ENCODE measurements around the gene PPP1R11. TPM values are rescaled to one million over a fixed set of nuclear protein-coding genes. Genes with fewer than 3 reads are reported as not detected.

PPP1R11 gene
- total and polyA plus RNA-seq, 9 of the 15 experiments (the other 6 are each of a cell fraction or from before 2014, with no cell fraction given): 17.8 to 94.8 (median 44.6) TPM

GRCh38 chr6:30104661-30105060 lies 37.7 kb downstream of the PPP1R11 start:
- no peak for FAIRE-seq
- intact Hi-C loops (cut with micrococcal nuclease): loop anchor here (5.0 to 10.0 kb wide), 2 partner anchors 260 to 293 kb away; no protein-coding TSS in a partner anchor
- 32% methylated on average over 2 of the region's 2 CpGs for WGBS (ENCODE audit: insufficient coverage, low coverage, missing lambda C conversion rate)

More at GRCh38 chr6:30104661-30105060, 37.7 kb downstream of the PPP1R11 start:
- Histone ChIP-seq H3K36me3 (ENCODE audit: control insufficient read depth, insufficient read depth, low read length) (no peaks in the 10 kb centered on the region), H2AFZ (ENCODE audit: low read depth, low read length) (no peak overlapping the region), H3K27me3 (ENCODE audit: control insufficient read depth in 2 of 2, insufficient read depth in 2 of 2, low read length in 2 of 2) (peaks cover 21 to 34% of the 10 kb centered on the region in 2 experiments), H3K4me2 (ENCODE audit: insufficient read depth, low read length) (no peak overlapping the region), H3K79me2 (ENCODE audit: control insufficient read depth, insufficient read depth, low read length) (no peaks in the 10 kb centered on the region), H3K9ac (ENCODE audit: insufficient read depth in 1 of 2, low read depth in 2 of 2, low read length in 2 of 2) (no peak overlapping the region), H4K20me1 (replicated peaks; ENCODE audit: control insufficient read depth, insufficient read depth, low read length) (no peaks in the 10 kb centered on the region), H3K4me1 (replicated peaks in 1 of 2; ENCODE audit: control insufficient read depth in 2 of 2, insufficient read depth in 2 of 2, low read length in 2 of 2) (peaks cover 22 to 28% of the 10 kb centered on the region in 2 experiments), H3K9me1 (ENCODE audit: control insufficient read depth, insufficient read depth, low read length) (no peaks in the 10 kb centered on the region), H3K4me3 (no peak overlapping the region), H3K9me3 (replicated peaks; ENCODE audit: control insufficient read depth, insufficient read depth, low read depth, low read length) (no peaks in the 10 kb centered on the region), H3K27ac (ENCODE audit: extremely low read depth, low read depth, low read length) (no peak overlapping the region)
- in situ Hi-C loops (cut with MboI): no loop called here
- CTCF ChIA-PET (ENCODE audit: low intra/inter-chr PET ratio): interaction anchor here (1.5 to 4.2 kb wide), 2 partner anchors 26 to 66 kb away, joined by 3 to 66 read pairs; no protein-coding TSS in a partner anchor
- DNase-seq (ENCODE audit: extremely low read depth in 1 of 4, low spot score in 3 of 4) (no peak), ATAC-seq (no peak)
- BruUV-seq (replicated peaks): no TSS peak
- POLR2A ChIA-PET: interaction anchor here (1.3 kb wide), 1 partner anchor 140 kb away, joined by 5 read pairs; no protein-coding TSS in a partner anchor
- peak in 2 of 3 experiments; percentile 8 to 20; a peak in 1 of 6 replicates for TF ChIP-seq CTCF (IDR thresholded peaks at IDR 0.05 in 2 of 3, conservative IDR thresholded peaks at IDR 0.05 in 1 of 3; ENCODE audit: insufficient read depth in 2 of 3, low read depth in 1 of 3, low read length in 3 of 3)
- TF ChIP-seq PBX2 (CRISPR knock-in tag; IDR thresholded peaks at IDR 0.05; ENCODE audit: low read depth): no peak
- TF ChIP-seq PBX2 (tag; conservative IDR thresholded peaks at IDR 0.05; ENCODE audit: low read depth): no peak
